Esophagus squamous epithelium (tissue), 5 donors: ENCODE data around the gene NR0B1. TPM values are rescaled to one million over a fixed set of nuclear protein-coding genes. Genes with fewer than 3 reads are reported as not detected.
A peak's percentile ranks its signal among the peaks of the same experiment; 100 is the strongest.

Source experiments
- DNase-seq: peaks from one replicate; lab custom pipeline; 2025; lab: John Stamatoyannopoulos, UW
- H3K27ac ChIP-seq, 4 donors: fragments of 200-600 bp; sonication (generic); one replicate each; pipeline ENCODE4 v1.5.1; 2016 to 2019; ENCODE audit warnings: mild to moderate bottlenecking in 1 of 4
- H3K27me3 ChIP-seq, 4 donors: fragments of 200-600 bp; sonication (generic); 1 replicate in 3 of 4; 2 replicates in 1 of 4; pipeline versions ENCODE4 v1.5.1 to v1.6.0; 2017 to 2021; ENCODE audit warnings: antibody characterized with exemption in 1 of 4
- H3K36me3 ChIP-seq, 3 donors: fragments of 200-600 bp; sonication (generic); one replicate each; pipeline ENCODE4 v1.5.1; 2016 to 2019
- H3K4me1 ChIP-seq, 3 donors: fragments of 200-600 bp; sonication (generic); one replicate each; pipeline ENCODE4 v1.5.1; 2017 to 2019
- H3K4me3 ChIP-seq, 4 donors: fragments of 200-600 bp; sonication (generic); 1 replicate in 3 of 4; 2 replicates in 1 of 4; pipeline ENCODE4 v1.5.1; 2016 to 2019; ENCODE audit warnings: mild to moderate bottlenecking in 2 of 4, moderate library complexity in 1 of 4
- H3K9me3 ChIP-seq, 3 donors: fragments of 200-600 bp; sonication (generic); one replicate each; pipeline ENCODE4 v1.5.1; 2016 to 2019
- CTCF ChIP-seq, 6 experiments: fragments of 450-650 bp in 4 of 6; fragments of 200-600 bp in 2 of 6; sonication (generic) in 2 of 6; IDR thresholded peaks; one replicate each; pipeline ENCODE4 v1.5.1; 2016 to 2019; ENCODE audit warnings: antibody characterized with exemption in 6 of 6, mild to moderate bottlenecking in 4 of 6, moderate library complexity in 4 of 6
- POLR2A ChIP-seq, 4 donors: fragments of 450-650 bp; IDR thresholded peaks; one replicate each; pipeline ENCODE4 v1.6.1; 2017; ENCODE audit warnings: antibody characterized with exemption in 4 of 4, mild to moderate bottlenecking in 4 of 4, moderate library complexity in 3 of 4
- WGBS, 2 donors: methylation state at CpG; one replicate each; pipeline ENCODE4 v1.1.5; 2018; 5-methylcytosine and 5-hydroxymethylcytosine counted together
- intact Hi-C: fragments of 100-400 bp; cut with DNase I; formaldehyde crosslinking; loops from one replicate; pipeline ENCODE4 v1.15.0; 2022
- total RNA-seq, 4 donors: library from RNA; depleted of rRNA; stranded (reverse); fragments of >200 nt; gene quantifications; one replicate each; pipeline ENCODE4 v1.1.0, GENCODE V29; 2016
- donor health status: DM: yes; HTN: yes; CAD: no.

Gene NR0B1
- total RNA-seq, 4 donors from 2014 or later, result 0.88 TPM; not detected in 3

- intact Hi-C loops, result no loop called here
- peaks cover 0 to 5% (median 0%) of the 10 kb centered on the region in 3 donors for H3K4me1 ChIP-seq
- H3K27me3 ChIP-seq, result no peaks in the 10 kb centered on the region
- DNase-seq, result no peak
- no peak for TF ChIP-seq POLR2A (IDR thresholded peaks at IDR 0.05)
- TF ChIP-seq CTCF (IDR thresholded peaks at IDR 0.05), result no peak
- no peaks in the 10 kb centered on the region for H3K36me3 ChIP-seq
- H3K9me3 ChIP-seq, result no peaks in the 10 kb centered on the region
- no peak overlapping the region for H3K4me3 ChIP-seq
- H3K27ac ChIP-seq, result no peak overlapping the region
Measured at GRCh38 chrX:30301208-30301607, 8.0 kb downstream of the NR0B1 start.

- H3K4me3 ChIP-seq, result no peak overlapping the region
- H3K27me3 ChIP-seq, result no peaks in the 10 kb centered on the region
- H3K36me3 ChIP-seq, result no peaks in the 10 kb centered on the region
- no peaks in the 10 kb centered on the region for H3K4me1 ChIP-seq
- no peak overlapping the region for H3K27ac ChIP-seq
- no peak for DNase-seq
- TF ChIP-seq CTCF (IDR thresholded peaks at IDR 0.05), result no peak
- no peak for TF ChIP-seq POLR2A (IDR thresholded peaks at IDR 0.05)
- WGBS, 2 donors, result 34 to 46% methylated on average over 5 of the region's 5 CpGs
- H3K9me3 ChIP-seq, result no peaks in the 10 kb centered on the region
- intact Hi-C loops, result no loop called here
Measured at GRCh38 chrX:30296408-30297254, 12.6 kb downstream of the NR0B1 start.

- H3K9me3 ChIP-seq, result no peaks in the 10 kb centered on the region
- no peaks in the 10 kb centered on the region for H3K4me1 ChIP-seq
- H3K27ac ChIP-seq, result peak overlapping the region in 1 of 4 donors; percentile 6
- intact Hi-C loops, result no loop called here
- no peaks in the 10 kb centered on the region for H3K27me3 ChIP-seq
- DNase-seq, result no peak
- H3K4me3 ChIP-seq, result no peak overlapping the region
- H3K36me3 ChIP-seq, result no peaks in the 10 kb centered on the region
- 59 to 71% methylated on average over 3 of the region's 3 CpGs for WGBS, 2 donors
- TF ChIP-seq POLR2A (IDR thresholded peaks at IDR 0.05) (no peak), CTCF (IDR thresholded peaks at IDR 0.05) (no peak)
Measured at GRCh38 chrX:30283456-30284200, 25.6 kb downstream of the NR0B1 start.

GRCh38 chrX:30282527-30282926 lies 26.7 kb downstream of the NR0B1 start:
- Histone ChIP-seq H3K9me3 (no peaks in the 10 kb centered on the region), H3K4me3 (no peak overlapping the region), H3K27ac (no peak overlapping the region), H3K27me3 (no peaks in the 10 kb centered on the region), H3K4me1 (no peaks in the 10 kb centered on the region), H3K36me3 (no peaks in the 10 kb centered on the region)
- intact Hi-C loops, result no loop called here
- TF ChIP-seq CTCF (IDR thresholded peaks at IDR 0.05) (no peak), POLR2A (IDR thresholded peaks at IDR 0.05) (no peak)
- no peak for DNase-seq

- Histone ChIP-seq H3K4me1 (no peaks in the 10 kb centered on the region), H3K27ac (no peak overlapping the region), H3K27me3 (no peaks in the 10 kb centered on the region), H3K9me3 (no peaks in the 10 kb centered on the region), H3K36me3 (no peaks in the 10 kb centered on the region), H3K4me3 (no peak overlapping the region)
- intact Hi-C loops, result no loop called here
- WGBS, 2 donors, result 67 to 100% methylated on average over 1 of the region's 1 CpG
- no peak for DNase-seq
- TF ChIP-seq CTCF (IDR thresholded peaks at IDR 0.05) (no peak), POLR2A (IDR thresholded peaks at IDR 0.05) (no peak)
Measured at GRCh38 chrX:30280428-30280827, 28.8 kb downstream of the NR0B1 start.
